Testis (tissue), 3 donors: ENCODE data around the gene DCP1A. TPM values are rescaled to one million over a fixed set of nuclear protein-coding genes. Genes with fewer than 3 reads are reported as not detected.
A peak's percentile ranks its signal among the peaks of the same experiment; 100 is the strongest.
"Not testable (repeated sequence)": the region's sequence is repeated elsewhere in the genome, so short reads cannot be mapped to it uniquely, and the experiment has no call there.

Experiments used
- DNase-seq: peaks from one replicate; pipeline ENCODE4 v3.0.0-alpha.2; 2019
- H3K27ac ChIP-seq, 2 donors: fragments of 200-600 bp; sonication (generic); one replicate each; pipeline ENCODE4 v1.5.1; 2019
- H3K27me3 ChIP-seq: fragments of 200-600 bp; sonication (generic); one replicate; pipeline ENCODE4 v1.5.1; 2019
- H3K36me3 ChIP-seq: fragments of 200-600 bp; sonication (generic); one replicate; pipeline ENCODE4 v1.5.1; 2017; ENCODE audit warnings: low read depth; ENCODE audit errors: missing control alignments
- H3K4me1 ChIP-seq: fragments of 200-600 bp; sonication (generic); one replicate; pipeline ENCODE4 v1.5.1; 2019
- H3K4me3 ChIP-seq, 2 donors: fragments of 200-600 bp; sonication (generic); one replicate each; pipeline ENCODE4 v1.5.1; 2017 to 2019
- H3K9me3 ChIP-seq: fragments of 200-600 bp; sonication (generic); one replicate; pipeline ENCODE4 v1.5.1; 2017
- POLR2A ChIP-seq: fragments of 450-650 bp; IDR thresholded peaks from one replicate; pipeline ENCODE4 v1.6.1; 2017; ENCODE audit warnings: antibody characterized with exemption, mild to moderate bottlenecking, moderate library complexity
- WGBS, 2 donors: methylation state at CpG; one replicate each; pipeline ENCODE4 v1.1.5; 2018; 5-methylcytosine and 5-hydroxymethylcytosine counted together
- intact Hi-C: fragments of 100-400 bp; cut with DNase I; formaldehyde crosslinking; loops from one replicate; pipeline ENCODE4 v1.15.1; 2023; ENCODE audit warnings: low total_unique reads
- polyA plus RNA-seq: library from polyadenylated mRNA; stranded (reverse); fragments of 350-450 nt; fragmentation: Illumina TruSeq; extraction: RNeasy Lipid Tissue Mini Kit (QIAGEN cat#74804); gene quantifications from one replicate; pipeline ENCODE4 v1.2.3, GENCODE V29; 2014; ENCODE audit warnings: low read depth, low replicate concordance; ENCODE audit not compliant: insufficient read depth
- total RNA-seq, 2 donors: library from RNA; depleted of rRNA; stranded (reverse); fragments of >200 nt; gene quantifications; one replicate each; pipeline ENCODE4 v1.2.3, GENCODE V29; 2016
- TF ChIP-seq, protein P1 (sequence below), 3 experiments: fragments of 450-650 bp in 2 of 3; fragments of 200-600 bp in 1 of 3; sonication (generic) in 1 of 3; IDR thresholded peaks; one replicate each; pipeline ENCODE4 v1.5.1; 2016 to 2019; ENCODE audit warnings: antibody characterized with exemption in 3 of 3, mild to moderate bottlenecking in 2 of 3, moderate library complexity in 1 of 3

The DCP1A gene
- total and polyA plus RNA-seq, 3 donors from 2014 or later = 20.9 to 35.6 (median 31.3) TPM

- peaks cover 30% of the 10 kb centered on the region for H3K4me1 ChIP-seq
- peak overlapping the region; percentile 82 to 89 for H3K4me3 ChIP-seq
- H3K36me3 ChIP-seq = no peaks in the 10 kb centered on the region
- WGBS, 2 donors = 1% methylated on average over 43 of the region's 44 CpGs; no CpG with 5 or more reads in 1 of the 2 donors
- intact Hi-C loops = no loop called here
- peak overlapping the region; percentile 74 to 88 for H3K27ac ChIP-seq
- TF ChIP-seq POLR2A = no peak
- TF ChIP-seq, protein P1, sequence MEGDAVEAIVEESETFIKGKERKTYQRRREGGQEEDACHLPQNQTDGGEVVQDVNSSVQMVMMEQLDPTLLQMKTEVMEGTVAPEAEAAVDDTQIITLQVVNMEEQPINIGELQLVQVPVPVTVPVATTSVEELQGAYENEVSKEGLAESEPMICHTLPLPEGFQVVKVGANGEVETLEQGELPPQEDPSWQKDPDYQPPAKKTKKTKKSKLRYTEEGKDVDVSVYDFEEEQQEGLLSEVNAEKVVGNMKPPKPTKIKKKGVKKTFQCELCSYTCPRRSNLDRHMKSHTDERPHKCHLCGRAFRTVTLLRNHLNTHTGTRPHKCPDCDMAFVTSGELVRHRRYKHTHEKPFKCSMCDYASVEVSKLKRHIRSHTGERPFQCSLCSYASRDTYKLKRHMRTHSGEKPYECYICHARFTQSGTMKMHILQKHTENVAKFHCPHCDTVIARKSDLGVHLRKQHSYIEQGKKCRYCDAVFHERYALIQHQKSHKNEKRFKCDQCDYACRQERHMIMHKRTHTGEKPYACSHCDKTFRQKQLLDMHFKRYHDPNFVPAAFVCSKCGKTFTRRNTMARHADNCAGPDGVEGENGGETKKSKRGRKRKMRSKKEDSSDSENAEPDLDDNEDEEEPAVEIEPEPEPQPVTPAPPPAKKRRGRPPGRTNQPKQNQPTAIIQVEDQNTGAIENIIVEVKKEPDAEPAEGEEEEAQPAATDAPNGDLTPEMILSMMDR (IDR thresholded peaks at IDR 0.05) = no peak
- H3K27me3 ChIP-seq = no peaks in the 10 kb centered on the region
- peak; percentile 46 for DNase-seq
- no peaks in the 10 kb centered on the region for H3K9me3 ChIP-seq
Measured at GRCh38 chr3:53255423-53255774, 91.9 kb downstream of the DCP1A start.

DNA sequence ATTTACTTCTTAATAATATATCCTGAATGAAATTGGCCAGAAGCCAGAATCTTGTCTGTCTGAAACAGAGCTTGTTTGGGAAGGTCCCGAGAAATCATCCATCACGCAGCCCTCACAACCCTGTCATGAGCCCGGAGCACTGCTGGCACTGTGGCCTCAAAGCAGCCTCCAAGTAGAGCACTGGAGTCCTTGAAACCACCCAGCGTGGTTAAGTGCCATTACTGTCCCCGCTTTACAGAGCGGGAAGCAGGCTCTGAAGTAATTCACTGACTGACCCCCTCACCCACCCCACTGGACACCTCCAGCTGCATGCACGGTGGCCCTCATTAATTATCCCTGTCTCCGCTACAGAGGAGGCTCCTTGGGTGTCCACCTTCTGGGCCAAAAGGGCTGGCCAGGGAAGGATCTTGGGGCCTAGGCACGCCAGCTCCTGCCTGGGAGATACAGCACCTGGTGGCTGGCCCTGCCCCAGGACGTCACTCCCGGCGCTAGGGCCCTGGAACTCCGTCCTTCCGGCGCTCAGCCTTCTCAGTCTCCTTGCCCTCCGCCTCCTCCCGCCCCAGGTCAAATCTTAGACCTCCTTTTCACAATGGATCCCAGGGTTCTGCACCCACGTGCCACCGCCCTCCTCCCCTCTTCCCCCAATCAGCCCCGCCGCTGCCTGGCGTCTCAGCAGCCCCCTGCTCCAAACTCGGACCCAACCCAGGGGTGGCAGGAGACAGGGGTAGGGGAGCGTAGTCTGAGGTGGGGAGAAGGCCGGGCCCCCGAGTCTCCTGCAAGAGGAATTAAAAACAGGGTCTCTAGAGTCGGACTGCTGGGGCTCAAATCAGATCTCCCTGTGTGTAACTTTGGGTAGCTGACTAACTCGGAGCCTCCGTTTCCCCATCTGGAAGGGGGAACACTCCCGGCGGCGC is 92.6 kb downstream of the DCP1A start:
- 1% methylated on average over 16 to 32 of the region's 32 CpGs for WGBS, 2 donors
- TF ChIP-seq, protein P1 (IDR thresholded peaks at IDR 0.05) = peak in 1 of 3 experiments; percentile 4
- TF ChIP-seq POLR2A = no peak
- H3K4me3 ChIP-seq = peak overlapping the region; percentile 82 to 89
- intact Hi-C loops = no loop called here
- peak overlapping the region; percentile 74 to 88 for H3K27ac ChIP-seq
- H3K27me3 ChIP-seq = no peaks in the 10 kb centered on the region
- peak; percentile 87 for DNase-seq
- no peaks in the 10 kb centered on the region for H3K9me3 ChIP-seq
- peaks cover 24% of the 10 kb centered on the region for H3K4me1 ChIP-seq
- H3K36me3 ChIP-seq = no peaks in the 10 kb centered on the region

DNA sequence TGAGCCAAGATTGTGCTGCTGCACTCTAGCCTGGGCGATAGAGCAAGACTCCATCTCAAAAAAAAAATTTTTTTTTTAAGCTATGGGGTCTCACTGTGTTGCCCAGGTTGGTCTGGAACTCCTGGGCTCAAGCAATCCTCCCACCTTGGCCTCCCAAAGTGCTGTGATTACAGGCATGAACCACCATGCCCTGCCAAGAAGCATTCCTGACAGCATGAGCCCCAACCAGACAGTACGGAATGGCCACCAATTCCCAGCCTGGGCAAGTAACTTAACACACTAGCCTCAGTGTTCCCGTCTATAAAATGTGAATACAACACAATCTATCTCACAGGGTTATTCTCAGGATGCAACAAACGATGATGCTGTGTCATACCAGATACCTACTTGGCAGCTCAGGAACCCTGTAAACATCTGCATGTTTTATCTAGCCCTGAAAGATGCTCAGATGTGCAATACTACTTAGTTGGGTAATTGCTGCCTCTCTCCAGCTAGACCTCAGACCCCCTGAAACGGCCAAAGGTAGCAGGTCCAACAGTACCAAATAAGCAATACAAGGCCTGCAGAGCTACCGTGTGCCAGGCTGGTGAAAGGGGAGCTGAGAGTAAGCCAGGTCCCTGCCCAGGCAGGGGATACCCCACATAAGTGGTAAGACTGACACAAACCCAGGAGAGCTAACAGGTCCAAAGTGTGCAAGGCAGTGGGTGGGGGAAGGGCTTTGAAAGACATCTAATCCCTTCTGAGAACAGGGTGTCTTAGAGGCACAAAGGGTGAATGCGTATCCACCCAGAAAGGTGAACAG is 93.4 kb downstream of the DCP1A start:
- 53 to 63% methylated on average over 7 of the region's 7 CpGs for WGBS, 2 donors
- Histone ChIP-seq H3K27me3 (no peaks in the 10 kb centered on the region), H3K9me3 (no peaks in the 10 kb centered on the region), H3K4me3 (peak overlapping the region; percentile 82 to 89), H3K4me1 (peaks cover 15% of the 10 kb centered on the region), H3K36me3 (no peaks in the 10 kb centered on the region), H3K27ac (peak overlapping the region in 1 of 2 donors; percentile 88)
- TF ChIP-seq, protein P1 (IDR thresholded peaks at IDR 0.05) = no peak
- TF ChIP-seq POLR2A = no peak
- DNase-seq = no peak
- intact Hi-C loops = no loop called here

DNA sequence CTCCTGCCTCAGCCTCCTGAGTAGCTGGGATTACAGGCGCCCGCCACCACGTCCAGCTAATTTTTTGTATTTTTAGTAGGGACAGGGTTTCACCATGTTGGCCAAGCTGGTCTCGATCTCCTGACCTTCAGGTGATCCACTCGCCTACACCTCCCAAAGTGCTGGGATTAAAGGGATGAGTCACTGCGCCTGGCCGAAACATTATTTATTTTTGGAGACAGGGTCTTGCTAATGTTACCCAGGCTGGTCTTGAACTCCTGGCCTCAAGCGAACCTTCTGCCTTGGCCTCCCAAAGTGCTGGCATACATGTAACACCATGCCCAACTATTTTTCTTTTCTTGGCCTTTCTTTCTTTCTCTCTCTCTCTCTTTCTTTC is 94.4 kb downstream of the DCP1A start:
- intact Hi-C loops, H3K4me3 ChIP-seq, H3K9me3 ChIP-seq, H3K36me3 ChIP-seq, H3K27me3 ChIP-seq, DNase-seq, H3K27ac ChIP-seq: not testable (repeated sequence)
- peaks cover 13% of the 10 kb centered on the region for H3K4me1 ChIP-seq
- 89 to 93% methylated on average over 8 of the region's 8 CpGs for WGBS, 2 donors
